ENCODE results near the gene C1QTNF9. TPM values are rescaled to one million over a fixed set of nuclear protein-coding genes. Genes with fewer than 3 reads are reported as not detected.

The C1QTNF9 gene
- total RNA-seq, 2 donors from 2014 or later, result 0.42 to 0.95 TPM

- no peak for DNase-seq (ENCODE audit: low spot score)
- intact Hi-C loops (cut with DNase I), result no loop called here
These were observed 29.9 kb upstream of the C1QTNF9 start for GRCh38 chr13:24279327-24280110.

DNA sequence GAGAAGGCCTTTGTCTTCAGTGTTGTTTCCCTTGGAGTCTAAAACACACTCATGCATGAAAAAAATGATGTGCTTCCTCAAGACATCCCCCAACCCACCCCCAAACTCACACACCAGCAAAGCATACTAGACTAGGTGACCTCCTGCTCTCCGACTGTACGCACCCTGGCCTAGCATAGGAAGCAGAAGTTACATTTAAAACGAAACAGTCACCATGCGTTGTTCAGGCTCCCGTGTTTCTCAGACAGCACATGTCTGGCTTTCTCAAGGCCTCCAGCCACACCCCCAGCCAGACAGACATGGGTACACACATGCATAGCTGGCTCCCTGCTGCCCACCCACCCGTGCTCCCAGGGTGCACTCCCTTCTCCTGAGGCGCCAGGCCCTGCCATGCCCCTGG lies 28.7 kb upstream of the C1QTNF9 start:
- no peak for DNase-seq (ENCODE audit: low spot score)
- intact Hi-C loops (cut with DNase I), result no loop called here

DNA sequence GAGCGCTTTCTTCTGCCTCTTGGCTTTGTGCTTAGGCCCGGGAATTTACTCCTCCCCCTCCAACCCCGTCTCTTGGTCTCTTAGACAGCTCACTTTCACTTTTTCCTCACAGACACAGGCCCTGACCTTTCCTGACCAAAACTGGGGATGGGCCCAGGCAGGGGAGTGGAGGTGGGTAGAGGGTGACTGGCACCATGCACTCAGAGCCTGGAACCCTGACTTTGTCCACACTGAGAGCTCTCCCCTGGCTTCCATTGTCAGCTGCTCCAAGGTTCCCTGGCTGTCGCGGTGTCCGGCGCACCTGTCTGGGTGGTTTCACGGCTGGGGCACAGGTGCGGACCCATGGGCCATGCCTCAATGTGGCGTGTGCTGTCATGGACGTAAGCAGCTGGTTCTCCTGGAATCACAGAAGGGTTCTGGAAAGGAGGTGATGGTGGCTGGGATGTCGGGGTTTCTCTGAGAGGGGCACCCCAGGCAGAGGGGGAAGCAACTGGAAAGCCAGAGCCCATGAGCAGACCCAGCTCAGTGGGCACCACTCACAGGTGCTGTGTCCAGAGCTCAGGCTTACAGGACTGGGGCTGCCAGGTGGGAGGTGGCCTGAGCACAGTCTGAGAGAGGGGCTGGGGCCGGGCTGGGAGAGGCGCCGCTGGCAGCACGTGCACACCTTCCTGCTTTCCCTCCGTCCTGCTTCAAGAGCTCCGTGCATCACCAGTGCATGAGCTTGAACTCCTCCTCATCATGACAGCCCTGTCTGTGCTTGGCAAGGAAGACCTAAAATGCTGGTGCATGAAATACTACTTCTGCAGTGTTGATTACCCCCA lies 28.0 kb upstream of the C1QTNF9 start:
- DNase-seq (ENCODE audit: low spot score), result no peak
- intact Hi-C loops (cut with DNase I), result no loop called here

- intact Hi-C loops (cut with DNase I), result no loop called here
These were observed 27.1 kb upstream of the C1QTNF9 start for GRCh38 chr13:24282256-24282655.

DNA sequence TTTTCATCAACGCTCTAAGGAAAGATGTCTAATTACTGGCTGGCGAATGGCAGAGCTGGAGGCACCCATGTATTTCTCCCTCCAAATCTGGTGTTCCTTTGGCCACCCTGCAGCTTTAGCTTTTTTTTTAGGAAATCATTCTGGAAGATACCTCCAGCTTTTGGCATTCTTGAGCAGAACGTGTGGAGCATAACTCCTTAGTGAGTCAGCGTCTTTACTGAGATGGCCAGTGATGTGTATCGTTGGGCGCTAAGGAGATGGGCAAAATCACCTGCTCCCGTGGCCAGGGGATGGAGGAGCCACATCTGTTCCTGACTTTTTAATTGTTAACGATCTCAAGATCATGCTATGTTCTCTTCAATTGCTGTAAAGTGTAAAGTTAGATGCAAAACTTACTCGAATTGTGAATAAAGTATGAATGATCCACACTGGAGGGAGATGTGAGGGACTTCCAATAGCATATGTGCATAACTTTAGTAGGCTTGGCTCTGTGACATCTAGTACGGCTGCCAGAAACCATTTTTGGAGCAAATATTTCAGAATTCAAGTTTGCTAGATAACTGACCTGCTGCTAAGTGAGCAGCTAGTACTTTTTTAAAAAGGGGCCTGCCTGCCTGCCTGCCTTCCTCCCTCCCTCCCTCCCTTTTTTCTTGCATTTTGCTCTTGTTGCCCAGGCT lies 24.4 kb upstream of the C1QTNF9 start:
- intact Hi-C loops (cut with DNase I), result no loop called here
- no peak for DNase-seq (ENCODE audit: low spot score)

More at GRCh38 chr13:24282256-24282655, 27.1 kb upstream of the C1QTNF9 start:
- no peak for DNase-seq (ENCODE audit: low spot score)

- DNase-seq (ENCODE audit: low spot score), result no peak
- intact Hi-C loops (cut with DNase I), result no loop called here
These were observed 22.8 kb upstream of the C1QTNF9 start for GRCh38 chr13:24286624-24287023.

- intact Hi-C loops (cut with DNase I), result no loop called here
These were observed 21.6 kb upstream of the C1QTNF9 start for GRCh38 chr13:24287748-24288287.

DNA sequence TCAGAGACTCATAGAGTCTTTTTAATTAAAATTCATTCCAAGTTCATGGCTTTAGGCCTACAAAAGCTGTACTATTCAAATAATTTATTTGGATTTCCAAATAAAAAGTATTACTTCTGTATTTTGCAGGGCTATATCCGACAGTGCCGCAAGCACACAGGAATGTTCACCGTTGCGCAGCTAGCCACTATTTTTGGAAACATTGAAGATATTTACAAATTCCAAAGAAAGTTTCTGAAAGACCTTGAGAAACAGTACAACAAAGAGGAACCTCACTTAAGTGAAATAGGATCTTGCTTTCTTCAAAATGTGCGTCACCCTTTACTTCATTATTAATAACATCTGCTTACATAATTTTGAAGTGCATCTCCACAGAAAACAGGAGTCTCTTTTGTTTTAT lies 20.5 kb upstream of the C1QTNF9 start:
- intact Hi-C loops (cut with DNase I), result no loop called here
- no peak for DNase-seq (ENCODE audit: low spot score)

More at GRCh38 chr13:24287748-24288287, 21.6 kb upstream of the C1QTNF9 start:
- DNase-seq (ENCODE audit: low spot score), result no peak

- intact Hi-C loops (cut with DNase I), result no loop called here
- DNase-seq (ENCODE audit: low spot score), result no peak
These were observed 19.0 kb upstream of the C1QTNF9 start for GRCh38 chr13:24290280-24290932.

GRCh38 chr13:24292481-24292880 lies 16.9 kb upstream of the C1QTNF9 start:
- DNase-seq (ENCODE audit: low spot score), result no peak
- intact Hi-C loops (cut with DNase I), result no loop called here

- no peak for DNase-seq (ENCODE audit: low spot score)
- intact Hi-C loops (cut with DNase I), result no loop called here
These were observed 15.6 kb upstream of the C1QTNF9 start for GRCh38 chr13:24293746-24294145.

DNA sequence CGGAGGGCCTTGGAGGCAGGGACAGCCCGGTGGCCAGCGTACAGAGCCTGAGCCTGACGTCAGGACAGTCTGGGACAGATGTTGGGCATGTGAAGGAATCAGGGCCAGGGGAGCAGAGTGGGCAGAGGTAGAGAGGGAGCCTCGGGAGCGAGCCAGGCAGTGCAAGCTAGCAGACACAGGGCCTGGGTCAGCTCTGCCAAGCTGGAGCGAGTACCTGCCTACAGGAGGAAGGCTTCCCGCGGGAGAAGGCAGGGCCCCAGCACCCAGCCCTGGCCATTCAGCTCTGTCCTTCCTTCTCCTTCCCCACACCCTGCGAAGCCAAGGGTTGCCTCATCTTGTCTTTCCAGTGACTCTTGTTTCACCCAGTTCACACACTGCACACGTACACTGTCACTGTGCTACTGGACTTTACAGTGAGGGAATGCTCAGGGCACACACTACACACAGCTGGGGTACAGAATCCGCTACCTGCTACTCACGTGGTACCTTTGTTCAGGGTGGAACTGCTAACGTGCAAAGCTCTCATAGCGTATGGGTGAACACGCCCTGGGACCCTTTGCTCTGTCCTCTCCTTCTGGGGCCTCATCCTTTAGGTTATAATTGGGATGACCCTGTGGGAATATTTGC lies 9.8 kb upstream of the C1QTNF9 start:
- intact Hi-C loops (cut with DNase I), result no loop called here

DNA sequence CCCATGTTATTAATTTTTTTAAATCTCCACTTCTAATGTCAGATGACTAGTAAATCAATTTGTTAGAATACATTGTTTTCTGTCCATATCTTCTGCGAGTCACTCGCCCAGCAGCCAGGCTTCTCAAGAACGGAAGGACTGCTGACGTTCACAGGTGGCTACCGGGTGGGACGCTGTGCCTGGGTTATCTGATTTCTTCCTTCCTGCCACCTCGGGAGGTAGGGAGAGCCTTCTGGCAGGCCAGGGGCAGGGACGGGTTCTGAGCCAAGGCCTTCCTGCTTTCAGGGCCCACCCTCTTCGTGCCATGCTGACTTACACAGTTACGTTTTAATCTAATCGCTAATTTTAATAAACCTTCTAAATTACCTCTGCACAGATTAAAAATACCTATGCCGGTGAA lies 7.9 kb upstream of the C1QTNF9 start:
- intact Hi-C loops (cut with DNase I), result no loop called here
- DNase-seq (ENCODE audit: low spot score), result no peak

More for the DNA sequence above, 9.8 kb upstream of the C1QTNF9 start:
- DNase-seq (ENCODE audit: low spot score), result no peak

DNA sequence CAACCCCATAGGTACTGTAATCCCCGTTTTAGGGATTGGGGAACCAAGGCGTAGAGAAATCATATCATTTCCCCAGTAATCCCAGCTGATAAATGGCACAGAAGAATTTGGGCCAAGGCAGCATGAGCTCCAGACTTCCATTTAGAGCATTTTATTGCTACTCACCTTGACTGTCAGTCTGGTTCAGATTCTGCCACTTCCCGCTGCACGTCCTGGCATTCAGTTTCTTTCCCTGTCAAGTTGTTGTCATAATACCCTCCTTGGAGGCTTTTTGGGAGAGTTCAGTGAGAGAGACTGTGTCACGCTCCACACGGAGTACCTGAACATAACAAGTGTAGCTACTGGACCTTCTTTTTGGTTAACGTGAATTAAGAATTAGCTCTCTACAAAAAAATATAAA lies 7.5 kb upstream of the C1QTNF9 start:
- intact Hi-C loops (cut with DNase I), result no loop called here
- no peak for DNase-seq (ENCODE audit: low spot score)

GRCh38 chr13:24304620-24305019 lies 4.8 kb upstream of the C1QTNF9 start:
- no peak for DNase-seq (ENCODE audit: low spot score)
- intact Hi-C loops (cut with DNase I), result no loop called here

- DNase-seq (ENCODE audit: low spot score), result no peak
- intact Hi-C loops (cut with DNase I), result no loop called here
These were observed 2.7 kb upstream of the C1QTNF9 start for GRCh38 chr13:24306632-24307031.

DNA sequence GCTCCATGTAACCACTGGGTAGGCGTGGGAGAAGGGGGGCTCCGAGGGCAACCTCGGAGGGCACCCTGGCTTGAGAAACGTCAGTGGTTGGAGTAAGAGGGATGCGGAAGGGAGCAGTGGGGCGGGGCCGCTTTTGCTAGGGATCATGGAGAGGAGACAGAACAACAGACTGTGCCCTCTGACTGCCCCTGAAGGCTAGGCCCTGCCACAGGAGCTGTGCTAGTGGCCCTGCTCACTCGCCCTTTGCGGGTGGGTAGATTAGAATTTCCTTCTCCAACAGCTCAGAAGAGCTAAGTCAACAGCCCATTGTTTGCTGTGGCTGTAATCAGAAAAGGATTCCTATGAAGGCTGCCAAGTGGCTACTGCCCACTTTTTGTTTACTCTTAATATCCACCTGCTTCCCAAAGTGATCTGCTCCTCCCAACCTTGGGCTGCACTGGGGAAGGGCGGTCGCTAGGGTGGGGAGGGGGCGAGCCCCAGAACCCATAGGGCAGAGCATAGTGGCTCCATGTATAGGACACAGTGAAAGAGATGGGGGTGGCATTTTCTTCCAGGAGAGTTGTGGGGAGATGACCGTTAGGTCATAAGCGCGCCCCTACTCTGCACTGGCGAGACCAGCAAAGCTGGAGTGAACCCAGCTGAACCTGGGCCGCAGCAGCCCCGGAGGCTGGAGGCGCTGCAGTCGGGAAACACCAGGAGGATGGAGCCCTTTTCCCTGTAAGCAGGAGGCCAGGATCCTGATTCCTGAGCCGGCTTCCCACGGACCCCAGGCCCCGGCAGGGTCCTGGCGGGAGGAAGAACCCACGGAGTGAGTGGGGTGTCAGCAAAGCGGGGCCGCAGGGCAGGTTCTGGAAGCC lies 1.9 kb upstream of the C1QTNF9 start:
- intact Hi-C loops (cut with DNase I), result no loop called here
- DNase-seq (ENCODE audit: low spot score), result no peak

GRCh38 chr13:24308068-24308445 lies 1.3 kb upstream of the C1QTNF9 start:
- intact Hi-C loops (cut with DNase I), result no loop called here
- no peak for DNase-seq (ENCODE audit: low spot score)
